DND-41 (cell line): Measurements from ENCODE around the gene IFI27L1.

ENCODE experiments used
- EZH2 ChIP-seq: IDR thresholded peaks from 3 replicates; pipeline ENCODE4 v1.6.1; 2012; ENCODE audit warnings: borderline replicate concordance, low read depth, mild to moderate bottlenecking, moderate library complexity, low read length, inconsistent platforms; ENCODE audit not compliant: severe bottlenecking
- TF ChIP-seq, protein P1 (sequence below): IDR thresholded peaks from 2 replicates; pipeline ENCODE4 v1.5.1; 2012; ENCODE audit warnings: borderline replicate concordance, low read length, moderate library complexity, mild to moderate bottlenecking; ENCODE audit not compliant: poor library complexity, severe bottlenecking; ENCODE audit errors: extremely low read depth

DNA sequence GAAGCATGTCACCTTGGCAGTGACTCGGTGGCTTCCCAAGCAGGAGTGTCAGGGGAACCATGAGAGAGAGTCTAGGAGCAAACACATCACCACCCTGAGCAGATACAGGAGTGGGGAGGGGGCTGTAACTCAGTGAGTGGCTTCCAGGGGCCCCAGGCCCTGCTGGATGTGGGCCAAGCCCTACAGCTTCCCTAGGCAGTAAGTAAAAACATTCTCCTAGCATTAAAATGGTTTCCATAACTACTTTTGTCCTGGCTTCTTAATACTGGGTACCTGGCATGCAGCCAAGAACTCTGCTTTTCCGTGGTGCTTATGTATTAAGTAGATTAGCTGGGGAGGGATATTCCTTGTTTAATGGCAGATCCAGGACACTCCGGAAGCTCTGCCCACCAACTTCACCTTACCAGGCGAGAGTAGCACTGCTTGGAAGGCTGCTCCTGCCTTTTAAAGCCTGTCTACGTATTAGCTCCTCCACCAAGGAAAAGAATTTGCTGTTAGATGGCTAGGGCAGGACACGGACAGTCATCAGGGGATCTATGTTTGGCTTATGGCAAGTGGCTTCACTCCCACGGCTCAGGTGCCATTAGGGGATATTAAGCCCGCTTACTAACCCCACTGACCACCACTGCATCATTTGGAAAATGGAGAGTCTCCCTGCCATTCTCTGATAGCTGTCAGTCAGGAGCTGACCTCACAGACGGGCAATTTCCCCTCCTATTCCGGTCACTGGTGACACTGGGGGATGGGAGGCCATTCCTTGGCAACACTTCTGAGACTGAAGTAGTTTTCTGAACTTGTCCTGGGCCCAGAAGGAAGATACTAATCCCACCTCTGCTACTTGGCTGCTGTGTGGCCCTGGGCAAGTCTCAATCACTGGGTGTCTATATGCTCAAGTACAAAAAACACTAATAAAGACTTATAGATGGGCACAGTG, 32.2 kb upstream of the IFI27L1 start:
- no peak for TF ChIP-seq EZH2
- TF ChIP-seq, protein P1, sequence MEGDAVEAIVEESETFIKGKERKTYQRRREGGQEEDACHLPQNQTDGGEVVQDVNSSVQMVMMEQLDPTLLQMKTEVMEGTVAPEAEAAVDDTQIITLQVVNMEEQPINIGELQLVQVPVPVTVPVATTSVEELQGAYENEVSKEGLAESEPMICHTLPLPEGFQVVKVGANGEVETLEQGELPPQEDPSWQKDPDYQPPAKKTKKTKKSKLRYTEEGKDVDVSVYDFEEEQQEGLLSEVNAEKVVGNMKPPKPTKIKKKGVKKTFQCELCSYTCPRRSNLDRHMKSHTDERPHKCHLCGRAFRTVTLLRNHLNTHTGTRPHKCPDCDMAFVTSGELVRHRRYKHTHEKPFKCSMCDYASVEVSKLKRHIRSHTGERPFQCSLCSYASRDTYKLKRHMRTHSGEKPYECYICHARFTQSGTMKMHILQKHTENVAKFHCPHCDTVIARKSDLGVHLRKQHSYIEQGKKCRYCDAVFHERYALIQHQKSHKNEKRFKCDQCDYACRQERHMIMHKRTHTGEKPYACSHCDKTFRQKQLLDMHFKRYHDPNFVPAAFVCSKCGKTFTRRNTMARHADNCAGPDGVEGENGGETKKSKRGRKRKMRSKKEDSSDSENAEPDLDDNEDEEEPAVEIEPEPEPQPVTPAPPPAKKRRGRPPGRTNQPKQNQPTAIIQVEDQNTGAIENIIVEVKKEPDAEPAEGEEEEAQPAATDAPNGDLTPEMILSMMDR = no peak
